CD4-positive, alpha-beta T cell (primary cell): ENCODE data around the gene RGS14. TPM values are rescaled to one million over a fixed set of nuclear protein-coding genes. Genes with fewer than 3 reads are reported as not detected.

Source experiments
- ATAC-seq: fragments of 200-7000 bp; cut with Tn5 transposase; one replicate; pipeline ENCODE4 v1.10.0; 2022; ENCODE audit warnings: mild to moderate bottlenecking; ENCODE audit not compliant: poor library complexity
- CTCF ChIA-PET: fragments of 350-600 bp; sonication (Branson Sonifier 250); formaldehyde crosslinking; loops from one replicate; lab custom pipeline; 2021; ENCODE audit warnings: antibody characterized with exemption, inconsistent platforms; lab: Charles Lee
- POLR2A ChIA-PET: fragments of 350-600 bp; sonication (Branson Sonifier 250); formaldehyde crosslinking; loops from one replicate; lab custom pipeline; 2021; ENCODE audit warnings: antibody characterized with exemption, inconsistent platforms; lab: Charles Lee
- DNase-seq, 14 experiments: peaks; one replicate each; pipeline ENCODE4 v3.0.0-alpha.2; 2013 to 2020; ENCODE audit warnings: mixed read lengths in 2 of 14
- H3K27ac ChIP-seq, 2 donors: one replicate each; pipeline versions ENCODE4 v1.5.1 to v1.7.0; 2013; ENCODE audit warnings: low read length in 2 of 2, low read depth in 1 of 2, mild to moderate bottlenecking in 1 of 2
- H3K27me3 ChIP-seq, 2 experiments: 1 replicate in 1 of 2; 2 replicates in 1 of 2; pipeline versions ENCODE4 v1.6.1 to v1.7.0; 2013; ENCODE audit warnings: low read length in 2 of 2, control low read depth in 1 of 2, mild to moderate bottlenecking in 1 of 2, moderate library complexity in 1 of 2; ENCODE audit not compliant: insufficient read depth in 2 of 2, control insufficient read depth in 1 of 2
- H3K36me3 ChIP-seq: one replicate; pipeline ENCODE4 v1.6.1; 2013; ENCODE audit warnings: low read length, control low read depth; ENCODE audit not compliant: insufficient read depth
- H3K4me1 ChIP-seq: one replicate; pipeline ENCODE4 v1.6.1; 2013; ENCODE audit warnings: low read length, control low read depth; ENCODE audit not compliant: insufficient read depth
- H3K4me3 ChIP-seq: one replicate; pipeline ENCODE4 v1.5.1; 2013; ENCODE audit warnings: mild to moderate bottlenecking, low read length, moderate library complexity
- H3K9me3 ChIP-seq, 2 experiments: 1 replicate in 1 of 2; 2 replicates in 1 of 2; pipeline versions ENCODE4 v1.6.1 to v1.7.0; 2013; ENCODE audit warnings: low read length in 2 of 2, mild to moderate bottlenecking in 2 of 2, control low read depth in 1 of 2, moderate library complexity in 1 of 2; ENCODE audit not compliant: control insufficient read depth in 1 of 2, insufficient read depth in 1 of 2
- H3K27ac Mint-ChIP-seq: one replicate; pipeline ENCODE4 v1.8.0; 2020; ENCODE audit warnings: mixed read lengths
- H3K27me3 Mint-ChIP-seq: one replicate; pipeline ENCODE4 v1.8.0; 2021; ENCODE audit warnings: mixed read lengths
- H3K36me3 Mint-ChIP-seq: one replicate; pipeline ENCODE4 v1.8.0; 2021; ENCODE audit warnings: low read depth, mixed read lengths
- H3K4me1 Mint-ChIP-seq: one replicate; pipeline ENCODE4 v1.8.0; 2021; ENCODE audit warnings: low read depth, mixed read lengths
- H3K4me3 Mint-ChIP-seq: one replicate; pipeline ENCODE4 v1.8.0; 2020; ENCODE audit warnings: mild to moderate bottlenecking, mixed read lengths
- H3K9me3 Mint-ChIP-seq: one replicate; pipeline ENCODE4 v1.8.0; 2020; ENCODE audit warnings: mixed read lengths
- CTCF ChIP-seq: fragments of 200-600 bp; IDR thresholded peaks from one replicate; pipeline ENCODE4 v1.8.0; 2022; ENCODE audit warnings: antibody characterized with exemption, mild to moderate bottlenecking
- intact Hi-C, 2 experiments: fragments of 100-400 bp; cut with DNase I in 1 of 2; cut with micrococcal nuclease in 1 of 2; formaldehyde crosslinking; loops; one replicate each; pipeline versions ENCODE4 v1.15.1 to v1.9.0; 2023 to 2025; cut with DNase I, micrococcal nuclease
- total RNA-seq, 174 experiments: library from RNA in 2 of 174; stranded (reverse) in 2 of 174; gene quantifications; one replicate each; pipeline ENCODE4 v1.2.3 and lab custom pipeline; 2021 to 2026

RGS14 gene
- total RNA-seq, 2 experiments from 2014 or later = 34.7 to 35.3 TPM

GRCh38 chr5:177384134-177384533, 26.4 kb downstream of the RGS14 start, which contains the start of gene SLC34A1:
Gene SLC34A1, plus strand, starts transcription at chr5:177384434. Its CDS starts 1,308 bp downstream, at chr5:177385742.
- Histone ChIP-seq H3K27me3 (no peaks in the 10 kb centered on the region), H3K4me3 (no peak within 1 kb of the TSS), H3K27ac (no peak within 1 kb of the TSS), H3K9me3 (no peaks in the 10 kb centered on the region), H3K4me1 (peaks cover 77% of the 10 kb centered on the region), H3K36me3 (no peaks in the 10 kb centered on the region)
- H3K4me1 Mint-ChIP-seq = peaks cover 37% of the 10 kb centered on the region
- ATAC-seq (no peak), DNase-seq (no peak)
- H3K36me3 Mint-ChIP-seq = no peaks in the 10 kb centered on the region
- CTCF ChIA-PET = no interaction called here
- no peak within 1 kb of the TSS for H3K4me3 Mint-ChIP-seq
- TF ChIP-seq CTCF = no peak
- no peaks in the 10 kb centered on the region for H3K9me3 Mint-ChIP-seq
- H3K27ac Mint-ChIP-seq = no peak within 1 kb of the TSS
- no peaks in the 10 kb centered on the region for H3K27me3 Mint-ChIP-seq
- POLR2A ChIA-PET = interaction anchor here (1.0 to 2.1 kb wide), 2 partner anchors 15 to 20 kb away, joined by 3 to 5 read pairs; no protein-coding TSS in a partner anchor
- intact Hi-C loops = no loop called here

DNA sequence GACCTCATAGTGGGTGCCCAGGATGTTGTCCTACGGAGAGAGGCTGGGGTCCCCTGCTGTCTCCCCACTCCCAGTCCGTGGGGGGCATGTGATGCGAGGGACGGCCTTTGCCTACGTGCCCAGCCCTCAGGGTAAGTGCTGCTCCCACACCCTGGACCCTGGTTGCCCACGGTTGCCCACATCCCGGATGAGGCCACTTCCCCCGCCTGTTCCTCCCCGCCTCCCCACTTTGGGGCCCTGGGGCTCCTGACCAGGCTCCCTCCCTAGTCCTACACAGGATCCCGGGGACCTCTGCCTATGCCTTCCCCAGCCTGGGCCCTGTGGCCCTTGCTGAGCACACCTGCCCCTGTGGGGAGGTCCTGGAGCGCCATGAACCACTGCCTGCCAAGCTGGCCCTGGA, 28.0 kb downstream of the RGS14 start:
- no peak overlapping the region for H3K27ac Mint-ChIP-seq
- DNase-seq (no peak), ATAC-seq (no peak)
- H3K4me1 Mint-ChIP-seq = peaks cover 47% of the 10 kb centered on the region
- no peaks in the 10 kb centered on the region for H3K36me3 Mint-ChIP-seq
- ChIA-PET POLR2A (interaction anchor here (1.0 to 1.3 kb wide), 2 partner anchors 14 to 59 kb away, joined by 4 to 6 read pairs; no protein-coding TSS in a partner anchor), CTCF (interaction anchor here (1.6 kb wide), 1 partner anchor 69 kb away, joined by 3 read pairs; no protein-coding TSS in a partner anchor)
- no peaks in the 10 kb centered on the region for H3K9me3 Mint-ChIP-seq
- no peak for TF ChIP-seq CTCF
- H3K36me3 ChIP-seq = no peaks in the 10 kb centered on the region
- no peaks in the 10 kb centered on the region for H3K9me3 ChIP-seq
- H3K27me3 ChIP-seq = no peaks in the 10 kb centered on the region
- intact Hi-C loops = no loop called here
- H3K4me3 Mint-ChIP-seq = no peak overlapping the region
- H3K27ac ChIP-seq = no peak overlapping the region
- no peak overlapping the region for H3K4me3 ChIP-seq
- peaks cover 83% of the 10 kb centered on the region for H3K4me1 ChIP-seq
- H3K27me3 Mint-ChIP-seq = no peaks in the 10 kb centered on the region

DNA sequence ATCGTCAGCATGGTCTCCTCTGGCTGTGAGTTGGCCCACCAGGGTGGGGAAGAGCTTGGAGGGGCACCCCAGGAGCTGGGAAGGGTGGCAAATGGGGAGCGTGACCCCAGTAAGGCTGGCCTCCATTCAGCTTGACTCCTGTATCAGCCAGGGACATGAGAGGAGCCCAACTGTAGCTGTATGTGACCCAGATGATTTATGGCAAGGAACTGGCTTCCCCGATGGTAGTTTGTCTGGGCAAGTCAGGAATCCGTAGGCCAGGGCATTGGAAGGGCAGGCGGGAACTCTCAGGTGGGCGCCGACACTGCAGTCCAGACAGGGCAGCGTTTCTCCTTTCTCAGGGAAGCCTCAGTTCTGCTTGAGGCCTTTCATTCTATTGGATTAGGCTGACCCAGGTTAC, 28.8 kb downstream of the RGS14 start:
- Histone ChIP-seq H3K4me3 (no peak overlapping the region), H3K4me1 (peaks cover 86% of the 10 kb centered on the region), H3K9me3 (no peaks in the 10 kb centered on the region), H3K36me3 (no peaks in the 10 kb centered on the region), H3K27me3 (no peaks in the 10 kb centered on the region), H3K27ac (no peak overlapping the region)
- Mint-ChIP-seq H3K9me3 (no peaks in the 10 kb centered on the region), H3K4me1 (peaks cover 54% of the 10 kb centered on the region), H3K36me3 (no peaks in the 10 kb centered on the region), H3K27ac (no peak overlapping the region), H3K27me3 (no peaks in the 10 kb centered on the region), H3K4me3 (no peak overlapping the region)
- no peak for TF ChIP-seq CTCF
- ATAC-seq (no peak), DNase-seq (no peak)
- ChIA-PET POLR2A (interaction anchor here (0.7 to 1.3 kb wide), 4 partner anchors 15 to 69 kb away, joined by 3 to 6 read pairs (median 4); no protein-coding TSS in a partner anchor), CTCF (interaction anchor here (1.6 kb wide), 1 partner anchor 68 kb away, joined by 3 read pairs; no protein-coding TSS in a partner anchor)
- intact Hi-C loops = no loop called here
